ENCODE measurements around the gene GALNT6.
"Not testable (repeated sequence)": the region's sequence is repeated elsewhere in the genome, so short reads cannot be mapped to it uniquely, and the experiment has no call there.

The GALNT6 gene

DNA sequence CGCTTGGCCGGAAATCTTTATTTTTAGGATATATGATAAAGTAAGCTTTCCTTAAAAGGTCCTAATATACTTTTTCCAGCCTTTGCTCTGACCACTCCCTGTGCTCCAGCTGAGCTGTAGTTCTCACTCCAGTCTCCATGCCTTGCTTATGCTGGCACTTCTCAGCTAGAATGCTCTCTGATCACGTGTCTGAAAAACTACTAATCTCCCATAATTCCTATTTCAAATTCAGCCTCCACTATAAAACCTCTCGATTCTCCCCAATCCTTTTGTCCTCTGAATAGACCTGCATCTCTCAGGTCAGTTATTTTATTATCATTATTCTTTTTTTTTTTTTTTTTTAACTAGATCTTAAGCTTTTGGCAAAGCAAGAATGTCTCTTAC is 70.9 kb downstream of the GALNT6 start:
- TF ChIP-seq, protein P1, sequence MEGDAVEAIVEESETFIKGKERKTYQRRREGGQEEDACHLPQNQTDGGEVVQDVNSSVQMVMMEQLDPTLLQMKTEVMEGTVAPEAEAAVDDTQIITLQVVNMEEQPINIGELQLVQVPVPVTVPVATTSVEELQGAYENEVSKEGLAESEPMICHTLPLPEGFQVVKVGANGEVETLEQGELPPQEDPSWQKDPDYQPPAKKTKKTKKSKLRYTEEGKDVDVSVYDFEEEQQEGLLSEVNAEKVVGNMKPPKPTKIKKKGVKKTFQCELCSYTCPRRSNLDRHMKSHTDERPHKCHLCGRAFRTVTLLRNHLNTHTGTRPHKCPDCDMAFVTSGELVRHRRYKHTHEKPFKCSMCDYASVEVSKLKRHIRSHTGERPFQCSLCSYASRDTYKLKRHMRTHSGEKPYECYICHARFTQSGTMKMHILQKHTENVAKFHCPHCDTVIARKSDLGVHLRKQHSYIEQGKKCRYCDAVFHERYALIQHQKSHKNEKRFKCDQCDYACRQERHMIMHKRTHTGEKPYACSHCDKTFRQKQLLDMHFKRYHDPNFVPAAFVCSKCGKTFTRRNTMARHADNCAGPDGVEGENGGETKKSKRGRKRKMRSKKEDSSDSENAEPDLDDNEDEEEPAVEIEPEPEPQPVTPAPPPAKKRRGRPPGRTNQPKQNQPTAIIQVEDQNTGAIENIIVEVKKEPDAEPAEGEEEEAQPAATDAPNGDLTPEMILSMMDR (conservative IDR thresholded peaks at IDR 0.05; ENCODE audit: low read depth, low read length), result no peak
- no peak overlapping the region for H3K4me3 ChIP-seq (ENCODE audit: low read length)

DNA sequence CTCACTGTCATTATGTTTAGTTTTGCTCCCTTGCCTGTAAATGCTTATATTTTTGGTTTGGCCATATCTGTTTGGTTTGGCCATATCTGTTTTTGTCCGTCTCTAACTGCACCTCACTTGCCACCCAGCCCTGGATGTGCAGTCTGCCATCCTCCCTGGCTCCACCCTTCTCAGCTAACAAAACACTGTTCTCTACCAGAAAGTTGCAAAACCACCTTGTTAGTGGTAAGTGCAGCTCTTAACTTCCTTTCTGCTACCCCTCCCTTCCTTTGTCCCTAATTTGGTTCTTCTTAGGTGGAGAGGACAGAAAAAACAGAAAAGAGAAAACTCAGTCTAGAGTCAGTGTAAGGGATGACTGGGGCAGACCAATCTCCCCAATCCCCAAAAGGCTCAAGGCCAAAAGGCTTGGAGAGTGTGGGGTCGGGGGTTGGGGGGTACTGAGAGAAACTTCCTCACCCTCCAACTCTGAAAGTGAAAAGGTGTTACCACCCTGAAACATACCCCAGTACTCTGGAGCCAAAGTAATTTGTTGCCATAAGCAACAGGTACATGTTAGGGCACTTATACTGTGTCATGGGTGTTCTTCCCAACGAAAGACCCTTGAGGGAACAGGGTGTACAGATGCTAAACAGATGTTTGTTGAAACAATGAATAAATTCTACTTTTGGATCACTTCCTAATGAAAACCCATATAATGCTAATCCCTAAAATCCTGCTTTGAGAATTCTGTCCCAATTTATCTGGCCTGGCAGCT is 72.2 kb downstream of the GALNT6 start:
- H3K4me3 ChIP-seq (ENCODE audit: low read length), result no peak overlapping the region
- TF ChIP-seq, protein P1 (conservative IDR thresholded peaks at IDR 0.05; ENCODE audit: low read depth, low read length), result no peak
- DNase-seq (ENCODE audit: low read depth), result no peak

More for the DNA sequence above, 70.9 kb downstream of the GALNT6 start:
- DNase-seq (ENCODE audit: low read depth), result no peak

DNA sequence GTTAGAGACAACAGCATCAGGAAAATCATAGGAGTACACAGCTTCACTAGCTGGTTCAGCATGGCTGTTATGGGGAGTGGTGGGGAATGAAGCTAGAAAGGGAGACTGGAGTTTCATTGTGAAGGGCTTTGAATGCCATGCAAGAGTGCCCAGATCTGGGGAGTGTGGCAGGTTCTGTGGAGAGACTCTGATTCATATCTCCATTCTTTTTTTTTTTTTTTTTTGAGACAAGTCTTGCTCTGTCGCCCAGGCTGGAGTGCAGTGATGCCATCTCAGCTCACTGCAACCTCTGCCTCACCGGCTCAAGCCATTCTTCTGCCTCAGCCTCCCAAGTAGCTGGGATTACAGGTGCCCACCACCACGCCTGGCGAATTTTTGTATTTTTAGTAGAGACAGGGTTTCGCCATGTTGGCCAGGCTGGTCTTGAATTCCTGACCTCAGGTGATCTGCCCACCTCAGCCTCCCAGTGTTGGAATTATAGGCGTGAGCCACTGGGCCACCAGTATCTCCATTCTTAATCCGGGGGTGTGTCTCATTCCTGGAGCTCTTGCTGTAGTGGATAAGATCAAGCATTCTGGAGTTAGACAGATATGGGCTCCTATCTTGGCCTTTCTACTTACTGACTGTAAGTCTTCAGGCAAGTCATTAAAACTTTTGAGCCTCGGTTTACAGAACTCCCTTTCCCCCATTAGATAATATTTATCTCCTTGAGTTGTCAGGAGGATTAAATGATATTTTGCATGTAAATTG is 73.0 kb downstream of the GALNT6 start:
- DNase-seq (ENCODE audit: low read depth); H3K4me3 ChIP-seq (ENCODE audit: low read length): not testable (repeated sequence)

DNA sequence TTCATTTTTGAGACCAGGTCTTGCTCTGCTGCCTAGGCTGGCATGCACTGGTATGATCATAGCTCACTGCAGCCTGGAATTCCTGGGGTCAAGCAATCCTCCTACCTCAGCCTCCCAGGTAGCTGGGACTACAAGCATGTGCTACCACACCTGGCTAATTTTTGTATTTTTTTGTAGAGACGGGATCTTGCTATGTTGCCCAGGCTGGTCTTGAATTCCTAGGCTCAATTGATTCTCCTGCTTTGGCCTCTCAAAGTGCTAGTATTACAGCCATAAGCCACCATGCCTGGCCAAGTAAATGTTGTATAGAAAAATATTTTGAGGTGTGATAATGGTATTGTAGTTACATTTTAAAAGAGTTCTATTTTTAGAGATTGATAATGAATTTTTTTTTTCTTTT is 79.8 kb downstream of the GALNT6 start:
- no peak for DNase-seq (ENCODE audit: low read depth)
- TF ChIP-seq, protein P1 (conservative IDR thresholded peaks at IDR 0.05; ENCODE audit: low read depth, low read length), result no peak
- H3K4me3 ChIP-seq (ENCODE audit: low read length), result no peak overlapping the region

DNA sequence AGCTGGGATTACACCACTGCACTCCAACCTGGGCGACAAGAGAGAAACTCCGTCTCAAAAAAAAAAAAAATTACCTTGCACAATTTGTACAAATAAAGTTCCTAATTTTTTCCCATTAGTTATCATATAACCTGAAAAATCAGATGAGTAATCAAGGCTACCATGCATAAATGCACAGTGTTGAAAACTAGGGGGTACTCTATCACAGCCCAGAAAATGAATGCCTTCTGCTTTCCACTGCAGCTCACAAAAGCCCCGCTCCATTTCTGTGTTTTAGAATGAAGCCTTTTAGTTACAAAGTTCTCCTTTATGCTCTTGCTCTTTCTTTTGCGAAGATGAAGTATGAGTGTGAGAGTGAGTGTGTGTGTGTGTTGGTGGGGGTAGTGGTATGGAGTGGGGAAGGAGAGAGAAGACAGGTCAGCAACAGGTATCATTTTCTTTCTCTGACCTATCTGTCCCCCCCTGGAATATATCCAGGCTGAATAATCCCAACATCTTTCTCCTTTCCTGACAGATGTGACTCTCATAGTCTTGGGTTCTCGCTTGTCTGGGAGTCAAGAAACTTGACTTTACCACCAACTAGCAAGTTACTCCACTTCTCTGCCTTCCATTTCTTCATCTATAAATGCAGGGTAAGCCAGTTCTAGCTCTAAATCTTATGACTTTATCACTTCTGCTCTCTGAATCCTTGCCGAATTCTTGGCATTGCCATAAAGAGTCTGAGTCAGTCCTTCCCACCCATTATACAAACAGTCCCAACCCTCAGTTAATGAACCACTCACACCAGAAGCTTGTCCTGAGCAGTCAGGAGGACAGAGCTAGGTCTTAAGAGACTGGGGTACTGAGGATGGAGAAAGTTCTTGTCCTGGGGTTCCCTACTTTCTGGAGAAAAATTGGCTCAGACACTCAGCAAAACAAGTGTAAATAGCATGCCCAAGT is 83.3 kb downstream of the GALNT6 start:
- TF ChIP-seq, protein P1 (conservative IDR thresholded peaks at IDR 0.05; ENCODE audit: low read depth, low read length), result no peak
- H3K4me3 ChIP-seq (ENCODE audit: low read length), result no peak overlapping the region
- peak; percentile 68 for DNase-seq (ENCODE audit: low read depth)

DNA sequence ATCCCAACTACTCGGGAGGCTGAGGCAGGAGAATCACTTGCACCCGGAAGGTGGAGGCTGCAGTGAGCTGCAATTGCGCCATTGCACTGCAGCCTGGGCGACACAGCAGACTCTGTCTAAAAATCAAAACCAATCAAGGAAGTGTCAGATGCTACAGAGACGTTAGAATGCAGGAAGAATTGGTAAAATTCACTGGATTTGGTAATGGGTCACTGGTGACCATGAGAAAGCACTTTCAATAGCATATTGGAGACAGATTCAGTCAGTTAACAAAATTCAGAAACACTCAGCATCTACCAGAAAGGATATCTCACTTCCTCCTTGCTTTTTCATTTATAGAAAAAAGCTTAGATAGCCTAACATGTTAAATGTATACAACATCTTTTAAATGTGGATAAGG is 84.7 kb downstream of the GALNT6 start:
- DNase-seq (ENCODE audit: low read depth), result no peak
- H3K4me3 ChIP-seq (ENCODE audit: low read length), result no peak overlapping the region
- TF ChIP-seq, protein P1 (conservative IDR thresholded peaks at IDR 0.05; ENCODE audit: low read depth, low read length), result no peak
